NCI-H1694 (cell line): ENCODE measurements around the gene ATG2A.

ENCODE experiments used
- DNase-seq: peaks from one replicate; lab custom pipeline; 2025; lab: John Stamatoyannopoulos, UW

Gene ATG2A

GRCh38 chr11:64924910-64925284, 7.9 kb upstream of the ATG2A start:
- no peak for DNase-seq

- peak; percentile 63 for DNase-seq
Observed at GRCh38 chr11:64923944-64924909, 7.2 kb upstream of the ATG2A start, which contains the start of gene PPP2R5B. PPP2R5B (plus strand) TSS chr11:64924689; CDS start chr11:64925735, 1,046 bp downstream.

- no peak for DNase-seq
Observed at GRCh38 chr11:64923151-64923661, 6.2 kb upstream of the ATG2A start.

GRCh38 chr11:64921384-64921783, 4.4 kb upstream of the ATG2A start:
- DNase-seq = no peak

GRCh38 chr11:64920124-64920523, 3.1 kb upstream of the ATG2A start:
- DNase-seq = no peak

GRCh38 chr11:64919627-64920026, 2.6 kb upstream of the ATG2A start:
- DNase-seq = peak; percentile 32

- DNase-seq = no peak
Observed at GRCh38 chr11:64918017-64918416, 1.0 kb upstream of the ATG2A start.

GRCh38 chr11:64917663-64917995, 620 bp upstream of the ATG2A start:
- no peak for DNase-seq

- no peak for DNase-seq
Observed at GRCh38 chr11:64916040-64916774, 802 bp downstream of the ATG2A start.

GRCh38 chr11:64915376-64915887, 1.6 kb downstream of the ATG2A start:
- no peak for DNase-seq

GRCh38 chr11:64914123-64914522, 2.9 kb downstream of the ATG2A start:
- no peak for DNase-seq

- no peak for DNase-seq
Observed at GRCh38 chr11:64913171-64913727, 3.8 kb downstream of the ATG2A start.

GRCh38 chr11:64911689-64912088, 5.3 kb downstream of the ATG2A start:
- no peak for DNase-seq

GRCh38 chr11:64911142-64911541, 5.9 kb downstream of the ATG2A start:
- DNase-seq = no peak

GRCh38 chr11:64910451-64911093, 6.4 kb downstream of the ATG2A start:
- no peak for DNase-seq

- no peak for DNase-seq
Observed at GRCh38 chr11:64909653-64910343, 7.2 kb downstream of the ATG2A start.

- DNase-seq = no peak
Observed at GRCh38 chr11:64908766-64909165, 8.2 kb downstream of the ATG2A start.

GRCh38 chr11:64906314-64906635, 10.7 kb downstream of the ATG2A start:
- no peak for DNase-seq

GRCh38 chr11:64905516-64906313, 11.3 kb downstream of the ATG2A start:
- DNase-seq = no peak

- DNase-seq = no peak
Observed at GRCh38 chr11:64903291-64903833, 13.6 kb downstream of the ATG2A start.
